Measurements from ENCODE around the gene TRUB1. TPM values are rescaled to one million over a fixed set of nuclear protein-coding genes. Genes with fewer than 3 reads are reported as not detected.

TRUB1 gene
- total RNA-seq, 1 experiment from 2014 or later, result 21.4 TPM

Other genes starting within 250 kb of the TRUB1 start
- gene FHIP2A, start 116.4 kb upstream of the TRUB1 start, total RNA-seq (2014; rRNA removed; shearing (Covaris generic); ENCODE audit: low replicate concordance), result 7.1 and 9.4 TPM in 2 replicates
- gene ATRNL1, start 155.2 kb downstream of the TRUB1 start, total RNA-seq (2014; rRNA removed; shearing (Covaris generic); ENCODE audit: low replicate concordance), result 0.79 and 1.7 TPM in 2 replicates